Measurements from ENCODE around the gene HBA2. TPM values are rescaled to one million over a fixed set of nuclear protein-coding genes. Genes with fewer than 3 reads are reported as not detected.

Gene HBA2
- total RNA-seq, 6 experiments from 2014 or later, result not detected

- H3K27me3 Mint-ChIP-seq (ENCODE audit: insufficient read depth), result no peaks in the 10 kb centered on the region; the same call in 1 of the 2 replicates
- H3K27ac Mint-ChIP-seq, result no peak overlapping the region
- no peaks in the 10 kb centered on the region for H3K9me3 Mint-ChIP-seq
- peaks cover 21% of the 10 kb centered on the region for H3K4me1 Mint-ChIP-seq (ENCODE audit: low read depth)
- H3K4me3 Mint-ChIP-seq, result no peak overlapping the region
- peaks cover 19% of the 10 kb centered on the region for H3K36me3 Mint-ChIP-seq (ENCODE audit: low read depth)
- no peak for DNase-seq
- no peak for TF ChIP-seq CTCF (IDR thresholded peaks at IDR 0.05)
These were observed 39.0 kb upstream of the HBA2 start for GRCh38 chr16:133716-134115.

- Mint-ChIP-seq H3K27ac (peak overlapping the region; percentile 72), H3K27me3 (ENCODE audit: insufficient read depth) (no peaks in the 10 kb centered on the region; the same call in 1 of the 2 replicates), H3K9me3 (no peaks in the 10 kb centered on the region), H3K36me3 (ENCODE audit: low read depth) (peaks cover 17% of the 10 kb centered on the region), H3K4me3 (peak overlapping the region; percentile 91), H3K4me1 (ENCODE audit: low read depth) (peaks cover 17% of the 10 kb centered on the region; the same call in 1 of the 2 replicates)
- no peak for TF ChIP-seq CTCF (IDR thresholded peaks at IDR 0.05)
- no peak for DNase-seq
These were observed 34.6 kb upstream of the HBA2 start for GRCh38 chr16:138049-138417.

- no peak for TF ChIP-seq CTCF (IDR thresholded peaks at IDR 0.05)
- Mint-ChIP-seq H3K27ac (no peak overlapping the region), H3K9me3 (no peaks in the 10 kb centered on the region), H3K36me3 (ENCODE audit: low read depth) (peaks cover 10% of the 10 kb centered on the region), H3K4me1 (ENCODE audit: low read depth) (peaks cover 15% of the 10 kb centered on the region; the same call in 1 of the 2 replicates), H3K27me3 (ENCODE audit: insufficient read depth) (peaks cover 8% of the 10 kb centered on the region), H3K4me3 (no peak overlapping the region; the same call in 1 of the 2 replicates)
- DNase-seq, result no peak
These were observed 32.4 kb upstream of the HBA2 start for GRCh38 chr16:140175-140857.

GRCh38 chr16:142405-142967 lies 30.2 kb upstream of the HBA2 start:
- TF ChIP-seq CTCF (IDR thresholded peaks at IDR 0.05), result no peak; the same call in 1 of the 2 replicates
- Mint-ChIP-seq H3K36me3 (ENCODE audit: low read depth) (0 out of 2 replicates have a peak, but pooled peaks cover 4% of the 10 kb centered on the region), H3K4me3 (no peak overlapping the region)

GRCh38 chr16:143047-143446 lies 29.6 kb upstream of the HBA2 start:
- Mint-ChIP-seq H3K4me3 (no peak overlapping the region), H3K36me3 (ENCODE audit: low read depth) (0 out of 2 replicates have a peak, but pooled peaks cover 4% of the 10 kb centered on the region), H3K4me1 (ENCODE audit: low read depth) (peaks cover 9% of the 10 kb centered on the region; the same call in 1 of the 2 replicates), H3K9me3 (no peaks in the 10 kb centered on the region), H3K27me3 (ENCODE audit: insufficient read depth) (peaks cover 13% of the 10 kb centered on the region), H3K27ac (peak overlapping the region; percentile 40; the same call in 1 of the 2 replicates)
- DNase-seq, result no peak
- TF ChIP-seq CTCF (IDR thresholded peaks at IDR 0.05), result no peak

More at GRCh38 chr16:142405-142967, 30.2 kb upstream of the HBA2 start:
- DNase-seq, result no peak
- Mint-ChIP-seq H3K4me1 (ENCODE audit: low read depth) (peaks cover 9% of the 10 kb centered on the region; the same call in 1 of the 2 replicates), H3K27me3 (ENCODE audit: insufficient read depth) (peaks cover 13% of the 10 kb centered on the region), H3K27ac (no peak overlapping the region), H3K9me3 (no peaks in the 10 kb centered on the region)

Measured in HFFc6 (cell line).